Astrocyte (in vitro differentiated cells and primary cell): ENCODE results near the gene SNRNP40. TPM values are rescaled to one million over a fixed set of nuclear protein-coding genes. Genes with fewer than 3 reads are reported as not detected.

Source experiments
- DNase-seq: peaks from one replicate; pipeline ENCODE4 v3.0.0-alpha.2; 2010; ENCODE audit warnings: low read depth
- FAIRE-seq: peaks from 2 replicates; lab custom pipeline; 2011; peaks lifted over from hg19 to GRCh38; lab: Jason Lieb, UNC
- H2AFZ ChIP-seq: 2 replicates; pipeline ENCODE4 v1.6.0; 2012; ENCODE audit warnings: low read depth, low read length, inconsistent platforms
- H3K27ac ChIP-seq: 2 replicates; pipeline ENCODE4 v1.5.1; 2011; ENCODE audit warnings: low read depth, low read length, inconsistent platforms
- H3K27me3 ChIP-seq: 2 replicates; pipeline ENCODE4 v1.6.0; 2011; ENCODE audit warnings: low read length, inconsistent platforms; ENCODE audit not compliant: insufficient read depth
- H3K36me3 ChIP-seq: 2 replicates; pipeline ENCODE4 v1.5.1; 2011; ENCODE audit warnings: low read length, inconsistent platforms; ENCODE audit not compliant: insufficient read depth
- H3K4me1 ChIP-seq: 2 replicates; pipeline ENCODE4 v1.5.1; 2011; ENCODE audit warnings: low read length, inconsistent platforms; ENCODE audit not compliant: insufficient read depth
- H3K4me2 ChIP-seq: 2 replicates; pipeline ENCODE4 v1.6.0; 2012; ENCODE audit warnings: low read length, inconsistent platforms
- H3K4me3 ChIP-seq: 2 replicates; pipeline ENCODE4 v1.5.1; 2011; ENCODE audit warnings: low read depth, mild to moderate bottlenecking, low read length, inconsistent platforms; ENCODE audit not compliant: insufficient read depth
- H3K79me2 ChIP-seq: 2 replicates; pipeline ENCODE4 v1.6.0; 2012; ENCODE audit warnings: mild to moderate bottlenecking, low read length, inconsistent platforms; ENCODE audit not compliant: insufficient read depth
- H3K9ac ChIP-seq: 2 replicates; pipeline ENCODE4 v1.6.0; 2012; ENCODE audit warnings: mild to moderate bottlenecking, low read length, inconsistent platforms
- H3K9me3 ChIP-seq: 2 replicates; pipeline ENCODE4 v1.5.1; 2012; ENCODE audit warnings: low read depth, mild to moderate bottlenecking, low read length, inconsistent platforms; ENCODE audit not compliant: insufficient read depth
- H4K20me1 ChIP-seq: 2 replicates; pipeline ENCODE4 v1.6.0; 2012; ENCODE audit warnings: low read length, inconsistent platforms; ENCODE audit not compliant: insufficient read depth
- H3K27ac Mint-ChIP-seq: one replicate; pipeline ENCODE4 v1.8.0; 2021; ENCODE audit warnings: mild to moderate bottlenecking, mixed read lengths; ENCODE audit not compliant: unreplicated experiment
- H3K27me3 Mint-ChIP-seq: one replicate; pipeline ENCODE4 v1.8.0; 2021; ENCODE audit warnings: low read depth, mixed read lengths; ENCODE audit not compliant: unreplicated experiment
- H3K36me3 Mint-ChIP-seq: one replicate; pipeline ENCODE4 v1.8.0; 2021; ENCODE audit warnings: low read depth, mixed read lengths; ENCODE audit not compliant: unreplicated experiment
- H3K4me1 Mint-ChIP-seq: one replicate; pipeline ENCODE4 v1.8.0; 2021; ENCODE audit warnings: low read depth, mixed read lengths; ENCODE audit not compliant: unreplicated experiment
- H3K4me3 Mint-ChIP-seq: one replicate; pipeline ENCODE4 v1.8.0; 2021; ENCODE audit warnings: mild to moderate bottlenecking, moderate library complexity, mixed read lengths; ENCODE audit not compliant: unreplicated experiment
- H3K9me3 Mint-ChIP-seq: one replicate; pipeline ENCODE4 v1.8.0; 2021; ENCODE audit warnings: mild to moderate bottlenecking, mixed read lengths; ENCODE audit not compliant: unreplicated experiment
- CTCF ChIP-seq: IDR thresholded peaks from 2 replicates; pipeline ENCODE4 v1.5.1; 2011; ENCODE audit warnings: low read depth, mild to moderate bottlenecking, inconsistent platforms, low read length, moderate library complexity; ENCODE audit not compliant: insufficient read depth
- EZH2 ChIP-seq: IDR thresholded peaks from 2 replicates; pipeline ENCODE4 v1.6.1; 2012; ENCODE audit warnings: mild to moderate bottlenecking, low read length, inconsistent platforms; ENCODE audit not compliant: insufficient read depth
- total RNA-seq: library from RNA; stranded (reverse); gene quantifications from 2 replicates; pipeline ENCODE4 v1.2.1, GENCODE V29; 2021

SNRNP40 gene
- total RNA-seq, 1 donor from 2014 or later: 42.0 TPM

- Histone ChIP-seq H2AFZ (no peak overlapping the region), H3K27ac (no peak overlapping the region), H3K4me2 (peak overlapping the region; percentile 8), H3K27me3 (no peaks in the 10 kb centered on the region), H3K9ac (no peak overlapping the region), H3K4me3 (no peak overlapping the region), H3K9me3 (no peaks in the 10 kb centered on the region), H3K79me2 (peaks cover 90% of the 10 kb centered on the region), H3K4me1 (peaks cover 22% of the 10 kb centered on the region), H4K20me1 (peaks cover 40% of the 10 kb centered on the region), H3K36me3 (no peaks in the 10 kb centered on the region)
- Mint-ChIP-seq H3K27me3 (no peaks in the 10 kb centered on the region), H3K4me3 (no peak overlapping the region), H3K9me3 (no peaks in the 10 kb centered on the region), H3K36me3 (peaks cover 10% of the 10 kb centered on the region), H3K4me1 (peaks cover 18% of the 10 kb centered on the region), H3K27ac (no peak overlapping the region)
- peak; percentile 10 for DNase-seq
- no peak for FAIRE-seq
- no peak for TF ChIP-seq CTCF
- TF ChIP-seq EZH2: no peak
Observed at GRCh38 chr1:31299365-31299764, 2.8 kb upstream of the SNRNP40 start.

GRCh38 chr1:31297277-31298247, 974 bp upstream of the SNRNP40 start:
- no peak for FAIRE-seq
- peaks cover 5% of the 10 kb centered on the region for H3K36me3 ChIP-seq
- H3K27ac ChIP-seq: peak overlapping the region; percentile 85
- no peak overlapping the region for H3K27ac Mint-ChIP-seq
- no peaks in the 10 kb centered on the region for H3K9me3 ChIP-seq
- H3K36me3 Mint-ChIP-seq: peaks cover 9% of the 10 kb centered on the region
- peak overlapping the region; percentile 96 for H3K4me2 ChIP-seq
- peaks cover 22% of the 10 kb centered on the region for H3K4me1 ChIP-seq
- H4K20me1 ChIP-seq: peaks cover 36% of the 10 kb centered on the region
- H3K4me3 ChIP-seq: peak overlapping the region; percentile 96
- H3K9ac ChIP-seq: peak overlapping the region; percentile 95
- H3K4me3 Mint-ChIP-seq: no peak overlapping the region
- H3K79me2 ChIP-seq: peaks cover 92% of the 10 kb centered on the region
- H3K9me3 Mint-ChIP-seq: no peaks in the 10 kb centered on the region
- peak overlapping the region; percentile 82 for H2AFZ ChIP-seq
- no peak for TF ChIP-seq EZH2
- no peak for TF ChIP-seq CTCF
- H3K27me3 ChIP-seq: no peaks in the 10 kb centered on the region
- peaks cover 18% of the 10 kb centered on the region for H3K4me1 Mint-ChIP-seq
- no peaks in the 10 kb centered on the region for H3K27me3 Mint-ChIP-seq
- DNase-seq: peak; percentile 23
